ENCODE data around the gene HNRNPF. TPM values are rescaled to one million over a fixed set of nuclear protein-coding genes. Genes with fewer than 3 reads are reported as not detected.

Gene HNRNPF
- total RNA-seq, 1 experiment from 2014 or later, result 333 TPM

GRCh38 chr10:43390333-43390732 is 18.7 kb downstream of the HNRNPF start:
- TF ChIP-seq ZBTB33 (IDR thresholded peaks at IDR 0.05; ENCODE audit: extremely low read depth, insufficient replicate concordance, low read length) (no peak), ZNF274 (IDR thresholded peaks at IDR 0.05; ENCODE audit: low read depth, low read length) (no peak), SRF (IDR thresholded peaks at IDR 0.05; ENCODE audit: low read depth) (no peak), EGR1 (IDR thresholded peaks at IDR 0.05; ENCODE audit: low read depth) (no peak)
- Histone ChIP-seq H4K20me1 (ENCODE audit: insufficient read depth) (peaks cover 55% of the 10 kb centered on the region; the same call in 1 of the 2 replicates), H3K27ac (ENCODE audit: low read depth, low read length) (no peak overlapping the region), H2AFZ (ENCODE audit: low read depth, low read length, poor library complexity, severe bottlenecking) (no peak overlapping the region), H3K9me2 (ENCODE audit: insufficient read depth) (no peaks in the 10 kb centered on the region), H3K4me2 (ENCODE audit: low read length) (no peak overlapping the region), H3K27me3 (ENCODE audit: insufficient read depth, low read length) (no peaks in the 10 kb centered on the region), H3K9me3 (ENCODE audit: control insufficient read depth in 1 of 2, insufficient read depth in 1 of 2, low read depth in 1 of 2, low read length in 2 of 2) (no peaks in the 10 kb centered on the region), H3K9ac (ENCODE audit: low read length) (no peak overlapping the region), H3K36me3 (ENCODE audit: control insufficient read depth in 1 of 2, insufficient read depth in 2 of 2, low read length in 2 of 2) (peaks cover 71 to 93% of the 10 kb centered on the region in 2 experiments), H3K79me2 (ENCODE audit: insufficient read depth, low read length) (peaks cover 93% of the 10 kb centered on the region), H3K4me1 (ENCODE audit: control insufficient read depth in 1 of 2, insufficient read depth in 2 of 2, low read length in 2 of 2) (peaks cover 0 to 4% of the 10 kb centered on the region in 2 experiments; a peak in 3 of 4 replicates), H3K4me3 (replicated peaks in 1 of 2; ENCODE audit: low read depth in 1 of 2, low read length in 2 of 2) (no peak overlapping the region)
- ChIA-PET RAD21 (ENCODE audit: low non-redundant PET in 1 of 2, low total read pairs in 2 of 2, uncharacterized antibody in 2 of 2, unreplicated experiment in 2 of 2) (no interaction called here), POLR2A (interaction anchor here (1.4 kb wide), 1 partner anchor 10 kb away, joined by 4 read pairs; no protein-coding TSS in a partner anchor), CTCF (interaction anchor here (0.8 to 1.0 kb wide), 3 partner anchors 9 to 95 kb away, joined by 3 to 7 read pairs (median 3); no protein-coding TSS in a partner anchor)
- intact Hi-C loops (cut with micrococcal nuclease), result no loop called here
- 0 out of 2 replicates have a peak, but pooled peaks have one; percentile 3 for ATAC-seq
- DNase-seq (ENCODE audit: low read depth, low spot score), result no peak
- no TSS peak for BruUV-seq (replicated peaks)

DNA sequence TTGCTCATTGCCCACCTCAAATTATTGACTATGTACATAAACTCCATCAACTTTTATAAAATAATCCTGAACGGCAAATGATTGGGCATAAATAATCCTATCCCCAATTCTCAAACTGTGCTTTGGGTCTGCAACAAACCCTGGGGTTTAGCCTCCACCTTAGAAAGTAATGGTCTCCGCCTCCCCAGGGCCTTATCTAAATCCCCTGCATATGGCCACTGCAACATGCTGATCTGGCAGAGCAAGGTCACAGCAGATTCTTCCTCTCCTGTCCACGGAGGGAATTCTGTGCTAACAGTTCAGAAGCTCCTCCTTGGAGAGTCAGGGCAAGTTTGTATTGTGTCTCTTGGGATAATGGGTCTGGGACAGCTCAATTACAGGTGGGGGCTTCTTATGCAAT is 19.1 kb downstream of the HNRNPF start:
- H3K36me3 ChIP-seq (ENCODE audit: control insufficient read depth in 1 of 2, insufficient read depth in 2 of 2, low read length in 2 of 2), result peaks cover 73 to 88% of the 10 kb centered on the region in 2 experiments
- H3K79me2 ChIP-seq (ENCODE audit: insufficient read depth, low read length), result peaks cover 89% of the 10 kb centered on the region
- no peak overlapping the region for H3K4me3 ChIP-seq (replicated peaks in 1 of 2; ENCODE audit: low read depth in 1 of 2, low read length in 2 of 2)
- H3K27ac ChIP-seq (ENCODE audit: low read depth, low read length), result no peak overlapping the region
- H3K27me3 ChIP-seq (ENCODE audit: insufficient read depth, low read length), result no peaks in the 10 kb centered on the region
- H3K4me2 ChIP-seq (ENCODE audit: low read length), result no peak overlapping the region
- no peak for DNase-seq (ENCODE audit: low read depth, low spot score)
- H4K20me1 ChIP-seq (ENCODE audit: insufficient read depth), result peaks cover 53% of the 10 kb centered on the region; the same call in 1 of the 2 replicates
- H3K4me1 ChIP-seq (ENCODE audit: control insufficient read depth in 1 of 2, insufficient read depth in 2 of 2, low read length in 2 of 2), result no peaks in the 10 kb centered on the region
- TF ChIP-seq SIN3A (IDR thresholded peaks at IDR 0.05; ENCODE audit: low read depth), result no peak
- TF ChIP-seq, protein P1, sequence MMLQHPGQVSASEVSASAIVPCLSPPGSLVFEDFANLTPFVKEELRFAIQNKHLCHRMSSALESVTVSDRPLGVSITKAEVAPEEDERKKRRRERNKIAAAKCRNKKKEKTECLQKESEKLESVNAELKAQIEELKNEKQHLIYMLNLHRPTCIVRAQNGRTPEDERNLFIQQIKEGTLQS (IDR thresholded peaks at IDR 0.05), result no peak
- no peak for TF ChIP-seq MAX (IDR thresholded peaks at IDR 0.05)
- no peak for TF ChIP-seq POLR2AphosphoS5 (IDR thresholded peaks at IDR 0.05; ENCODE audit: low read depth, low read length)
- no peak for TF ChIP-seq SP1 (IDR thresholded peaks at IDR 0.05; ENCODE audit: low read depth)
- TF ChIP-seq CBX3 (IDR thresholded peaks at IDR 0.05; ENCODE audit: low read depth), result no peak
- TF ChIP-seq, protein P2, sequence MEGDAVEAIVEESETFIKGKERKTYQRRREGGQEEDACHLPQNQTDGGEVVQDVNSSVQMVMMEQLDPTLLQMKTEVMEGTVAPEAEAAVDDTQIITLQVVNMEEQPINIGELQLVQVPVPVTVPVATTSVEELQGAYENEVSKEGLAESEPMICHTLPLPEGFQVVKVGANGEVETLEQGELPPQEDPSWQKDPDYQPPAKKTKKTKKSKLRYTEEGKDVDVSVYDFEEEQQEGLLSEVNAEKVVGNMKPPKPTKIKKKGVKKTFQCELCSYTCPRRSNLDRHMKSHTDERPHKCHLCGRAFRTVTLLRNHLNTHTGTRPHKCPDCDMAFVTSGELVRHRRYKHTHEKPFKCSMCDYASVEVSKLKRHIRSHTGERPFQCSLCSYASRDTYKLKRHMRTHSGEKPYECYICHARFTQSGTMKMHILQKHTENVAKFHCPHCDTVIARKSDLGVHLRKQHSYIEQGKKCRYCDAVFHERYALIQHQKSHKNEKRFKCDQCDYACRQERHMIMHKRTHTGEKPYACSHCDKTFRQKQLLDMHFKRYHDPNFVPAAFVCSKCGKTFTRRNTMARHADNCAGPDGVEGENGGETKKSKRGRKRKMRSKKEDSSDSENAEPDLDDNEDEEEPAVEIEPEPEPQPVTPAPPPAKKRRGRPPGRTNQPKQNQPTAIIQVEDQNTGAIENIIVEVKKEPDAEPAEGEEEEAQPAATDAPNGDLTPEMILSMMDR (IDR thresholded peaks at IDR 0.05 in 2 of 3, conservative IDR thresholded peaks at IDR 0.05 in 1 of 3; ENCODE audit: borderline replicate concordance in 1 of 3, insufficient read depth in 1 of 3, low read depth in 2 of 3, low read length in 2 of 3), result no peak
- no peak for TF ChIP-seq ZBTB33 (IDR thresholded peaks at IDR 0.05; ENCODE audit: extremely low read depth, insufficient replicate concordance, low read length)
- TF ChIP-seq FOSL1 (IDR thresholded peaks at IDR 0.05; ENCODE audit: low read depth), result no peak
- TF ChIP-seq RAD21 (IDR thresholded peaks at IDR 0.05; ENCODE audit: low read depth), result no peak
- no peak for TF ChIP-seq ZFX (IDR thresholded peaks at IDR 0.05)
- TF ChIP-seq SRF (IDR thresholded peaks at IDR 0.05; ENCODE audit: low read depth), result no peak
- no peak overlapping the region for H2AFZ ChIP-seq (ENCODE audit: low read depth, low read length, poor library complexity, severe bottlenecking)
- BruUV-seq (replicated peaks), result no TSS peak
- H3K9me2 ChIP-seq (ENCODE audit: insufficient read depth), result no peaks in the 10 kb centered on the region
- no peaks in the 10 kb centered on the region for H3K9me3 ChIP-seq (ENCODE audit: control insufficient read depth in 1 of 2, insufficient read depth in 1 of 2, low read depth in 1 of 2, low read length in 2 of 2)
- CTCF ChIA-PET, result interaction anchor here (1.3 kb wide), 1 partner anchor 9 kb away, joined by 4 read pairs; no protein-coding TSS in a partner anchor
- intact Hi-C loops (cut with micrococcal nuclease), result no loop called here
- no peak overlapping the region for H3K9ac ChIP-seq (ENCODE audit: low read length)
- RAD21 ChIA-PET (ENCODE audit: low non-redundant PET in 1 of 2, low total read pairs in 2 of 2, uncharacterized antibody in 2 of 2, unreplicated experiment in 2 of 2), result no interaction called here
- POLR2A ChIA-PET, result no interaction called here
- no peak for ATAC-seq
